ENCODE data around the gene PATJ.
"Not testable (repeated sequence)": the region's sequence is repeated elsewhere in the genome, so short reads cannot be mapped to it uniquely, and the experiment has no call there.

The PATJ gene

DNA sequence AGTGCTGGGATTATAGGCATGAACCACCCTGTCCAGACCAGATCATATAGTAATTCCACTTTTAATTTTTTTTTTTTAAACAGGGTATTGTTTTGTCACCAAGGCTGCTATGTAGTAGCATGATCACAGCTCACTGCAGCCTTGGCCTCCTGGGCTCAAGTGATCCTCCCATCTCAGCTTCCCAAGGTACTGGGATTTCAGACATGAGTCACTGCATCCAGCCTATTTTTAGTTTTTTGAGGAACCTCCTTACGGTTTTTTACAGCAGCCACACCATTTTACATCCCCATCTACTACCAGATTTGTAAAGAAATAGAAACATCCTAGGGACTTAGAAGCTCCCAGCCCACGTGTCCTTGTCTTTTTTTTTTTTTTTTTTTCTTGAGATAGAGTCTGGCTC lies 476.3 kb downstream of the PATJ start:
- DNase-seq, result no peak
- Histone ChIP-seq H3K36me3 (ENCODE audit: control insufficient read depth, insufficient read depth, low read length) (peaks cover 1% of the 10 kb centered on the region), H3K79me2 (ENCODE audit: control insufficient read depth, insufficient read depth, low read length) (peaks cover 2% of the 10 kb centered on the region), H3K4ac (ENCODE audit: low read depth, low read length) (no peak overlapping the region), H3K27me3 (ENCODE audit: insufficient read depth, low read length, poor library complexity) (no peaks in the 10 kb centered on the region), H2AK5ac (ENCODE audit: low read length) (no peak overlapping the region), H3K27ac (ENCODE audit: low read depth, low read length) (no peak overlapping the region), H3K4me2 (ENCODE audit: low read length) (no peak overlapping the region), H2BK15ac (replicated peaks; ENCODE audit: low read depth) (no peak overlapping the region), H2BK5ac (ENCODE audit: low read length) (no peak overlapping the region), H2BK120ac (ENCODE audit: low read depth, low read length) (no peak overlapping the region), H3K79me1 (ENCODE audit: low read length) (no peaks in the 10 kb centered on the region), H3K4me3 (ENCODE audit: low read length) (no peak overlapping the region), H4K8ac (ENCODE audit: low read depth, low read length) (no peak overlapping the region), H3K4me1 (ENCODE audit: control insufficient read depth, low read depth, low read length) (no peaks in the 10 kb centered on the region), H3K9ac (ENCODE audit: low read length) (no peak overlapping the region), H4K5ac (ENCODE audit: low read length) (no peak overlapping the region), H3K56ac (ENCODE audit: low read length) (no peak overlapping the region), H3K18ac (ENCODE audit: low read length) (no peak overlapping the region), H3K23ac (ENCODE audit: low read length) (no peak overlapping the region)
- WGBS (ENCODE audit: extremely low coverage, insufficient coverage, low lambda C conversion rate), result no CpG with 5 or more reads among the region's 2 CpGs

DNA sequence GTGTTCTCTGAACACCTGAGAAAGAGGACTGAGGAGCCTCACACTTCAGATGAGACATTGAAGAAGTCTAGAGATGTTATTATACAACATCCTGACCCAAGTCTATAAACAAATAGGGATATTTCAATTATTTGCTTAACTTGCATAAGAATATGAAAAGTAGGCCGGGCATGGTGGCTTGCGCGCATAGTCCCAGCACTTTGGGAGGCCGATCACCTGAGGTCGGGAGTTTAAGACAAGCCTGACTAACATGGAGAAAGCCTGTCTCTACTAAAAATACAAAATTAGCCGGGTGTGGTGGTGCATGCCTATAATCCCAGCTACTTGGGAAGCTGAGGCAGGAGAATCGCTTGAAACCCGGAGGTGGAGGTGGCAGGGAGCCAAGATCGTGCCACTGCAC lies 478.2 kb downstream of the PATJ start:
- H3K4me3 ChIP-seq (ENCODE audit: low read length); H3K23ac ChIP-seq (ENCODE audit: low read length); H2BK120ac ChIP-seq (ENCODE audit: low read depth, low read length); H3K4me2 ChIP-seq (ENCODE audit: low read length); H3K9ac ChIP-seq (ENCODE audit: low read length); H3K4ac ChIP-seq (ENCODE audit: low read depth, low read length); H3K36me3 ChIP-seq (ENCODE audit: control insufficient read depth, insufficient read depth, low read length); H3K79me2 ChIP-seq (ENCODE audit: control insufficient read depth, insufficient read depth, low read length); H3K79me1 ChIP-seq (ENCODE audit: low read length); H3K27ac ChIP-seq (ENCODE audit: low read depth, low read length); H4K5ac ChIP-seq (ENCODE audit: low read length); H3K56ac ChIP-seq (ENCODE audit: low read length); H3K27me3 ChIP-seq (ENCODE audit: insufficient read depth, low read length, poor library complexity); H2BK5ac ChIP-seq (ENCODE audit: low read length); H2AK5ac ChIP-seq (ENCODE audit: low read length); H4K8ac ChIP-seq (ENCODE audit: low read depth, low read length); H3K4me1 ChIP-seq (ENCODE audit: control insufficient read depth, low read depth, low read length); DNase-seq; H2BK15ac ChIP-seq (replicated peaks; ENCODE audit: low read depth); H3K18ac ChIP-seq (ENCODE audit: low read length): not testable (repeated sequence)
- WGBS (ENCODE audit: extremely low coverage, insufficient coverage, low lambda C conversion rate), result no CpG with 5 or more reads among the region's 9 CpGs

DNA sequence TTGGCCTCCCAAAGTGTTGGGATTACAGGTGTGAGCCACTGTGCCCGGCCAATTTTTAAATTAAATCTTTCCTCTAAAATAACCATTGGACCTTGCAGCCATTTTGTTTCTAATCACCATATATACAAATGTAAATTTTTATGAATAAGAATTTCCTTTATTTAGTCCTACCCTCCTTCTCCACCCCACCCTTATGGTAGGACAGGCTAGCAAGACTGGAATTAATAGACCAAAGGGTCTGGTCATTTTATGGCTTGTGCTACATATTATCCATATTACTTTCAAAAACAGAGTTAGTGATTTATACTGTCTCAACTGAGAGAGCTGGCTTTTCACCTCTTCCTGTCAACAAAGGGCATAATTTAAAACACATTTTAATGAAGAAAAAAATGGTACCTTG lies 478.9 kb downstream of the PATJ start:
- WGBS (ENCODE audit: extremely low coverage, insufficient coverage, low lambda C conversion rate), result no CpG with 5 or more reads among the region's 1 CpG
- Histone ChIP-seq H2BK120ac (ENCODE audit: low read depth, low read length) (no peak overlapping the region), H4K8ac (ENCODE audit: low read depth, low read length) (no peak overlapping the region), H3K79me2 (ENCODE audit: control insufficient read depth, insufficient read depth, low read length) (no peaks in the 10 kb centered on the region), H3K4me3 (ENCODE audit: low read length) (no peak overlapping the region), H2BK15ac (replicated peaks; ENCODE audit: low read depth) (no peak overlapping the region), H3K9ac (ENCODE audit: low read length) (no peak overlapping the region), H2BK5ac (ENCODE audit: low read length) (no peak overlapping the region), H4K5ac (ENCODE audit: low read length) (no peak overlapping the region), H3K27me3 (ENCODE audit: insufficient read depth, low read length, poor library complexity) (no peaks in the 10 kb centered on the region), H3K36me3 (ENCODE audit: control insufficient read depth, insufficient read depth, low read length) (peaks cover 3% of the 10 kb centered on the region), H3K27ac (ENCODE audit: low read depth, low read length) (no peak overlapping the region), H3K4me1 (ENCODE audit: control insufficient read depth, low read depth, low read length) (no peaks in the 10 kb centered on the region), H2AK5ac (ENCODE audit: low read length) (no peak overlapping the region), H3K4me2 (ENCODE audit: low read length) (no peak overlapping the region), H3K18ac (ENCODE audit: low read length) (no peak overlapping the region), H3K23ac (ENCODE audit: low read length) (no peak overlapping the region), H3K56ac (ENCODE audit: low read length) (no peak overlapping the region), H3K79me1 (ENCODE audit: low read length) (peaks cover 1% of the 10 kb centered on the region), H3K4ac (ENCODE audit: low read depth, low read length) (no peak overlapping the region)
- no peak for DNase-seq

DNA sequence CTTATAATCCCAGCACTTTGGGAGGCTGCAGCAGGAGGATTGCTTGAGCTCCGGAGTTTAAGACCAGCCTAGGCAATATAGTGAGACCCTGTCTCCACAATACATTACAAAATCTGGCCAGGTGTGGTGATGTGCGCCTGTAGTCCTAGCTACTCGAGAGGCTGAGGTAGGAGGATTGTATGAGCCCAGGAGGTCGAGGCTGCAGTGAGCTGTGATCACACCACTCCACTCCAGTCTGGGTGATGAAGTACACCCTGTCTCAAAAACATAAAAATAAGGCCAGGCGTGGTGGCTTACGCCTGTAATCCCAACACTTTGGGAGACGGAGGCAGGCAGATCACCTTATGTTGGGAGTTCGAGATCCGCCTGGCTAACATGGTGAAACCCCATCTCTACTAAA lies 480.0 kb downstream of the PATJ start:
- no peak overlapping the region for H3K18ac ChIP-seq (ENCODE audit: low read length)
- H3K9ac ChIP-seq (ENCODE audit: low read length), result no peak overlapping the region
- H3K23ac ChIP-seq (ENCODE audit: low read length), result no peak overlapping the region
- H3K4me3 ChIP-seq (ENCODE audit: low read length), result no peak overlapping the region
- no peak overlapping the region for H3K4ac ChIP-seq (ENCODE audit: low read depth, low read length)
- H4K8ac ChIP-seq (ENCODE audit: low read depth, low read length), result no peak overlapping the region
- H2BK15ac ChIP-seq (replicated peaks; ENCODE audit: low read depth), result no peak overlapping the region
- H2AK5ac ChIP-seq (ENCODE audit: low read length), result no peak overlapping the region
- no peak overlapping the region for H3K4me2 ChIP-seq (ENCODE audit: low read length)
- H3K79me2 ChIP-seq (ENCODE audit: control insufficient read depth, insufficient read depth, low read length), result no peaks in the 10 kb centered on the region
- H3K56ac ChIP-seq (ENCODE audit: low read length), result no peak overlapping the region
- H3K27ac ChIP-seq (ENCODE audit: low read depth, low read length), result no peak overlapping the region
- WGBS (ENCODE audit: extremely low coverage, insufficient coverage, low lambda C conversion rate), result no CpG with 5 or more reads among the region's 9 CpGs
- H2BK120ac ChIP-seq (ENCODE audit: low read depth, low read length), result no peak overlapping the region
- H3K27me3 ChIP-seq (ENCODE audit: insufficient read depth, low read length, poor library complexity), result no peaks in the 10 kb centered on the region
- no peak for DNase-seq
- H3K79me1 ChIP-seq (ENCODE audit: low read length), result peaks cover 1% of the 10 kb centered on the region
- H2BK5ac ChIP-seq (ENCODE audit: low read length), result no peak overlapping the region
- no peak overlapping the region for H4K5ac ChIP-seq (ENCODE audit: low read length)
- no peaks in the 10 kb centered on the region for H3K4me1 ChIP-seq (ENCODE audit: control insufficient read depth, low read depth, low read length)
- H3K36me3 ChIP-seq (ENCODE audit: control insufficient read depth, insufficient read depth, low read length), result peaks cover 5% of the 10 kb centered on the region

DNA sequence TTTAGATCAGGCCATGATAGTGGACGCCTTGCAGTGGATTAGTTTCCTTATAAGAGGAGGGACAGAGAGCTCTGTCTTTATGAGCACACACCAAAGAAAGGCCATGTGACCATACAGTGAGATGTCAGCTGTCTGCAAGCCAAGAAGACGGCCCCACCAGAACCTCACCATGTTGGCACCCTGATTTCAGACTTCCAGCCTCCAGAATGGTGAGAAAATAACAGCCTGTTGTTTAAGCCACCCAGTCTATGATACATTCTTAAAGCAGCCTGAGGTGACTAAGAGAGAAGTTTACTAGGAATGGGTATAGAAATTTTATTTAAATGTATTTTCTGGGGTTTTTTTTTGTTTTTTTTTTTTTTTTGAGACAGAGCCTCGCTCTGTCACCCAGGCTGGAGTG lies 481.9 kb downstream of the PATJ start:
- no peak overlapping the region for H2BK15ac ChIP-seq (replicated peaks; ENCODE audit: low read depth)

DNA sequence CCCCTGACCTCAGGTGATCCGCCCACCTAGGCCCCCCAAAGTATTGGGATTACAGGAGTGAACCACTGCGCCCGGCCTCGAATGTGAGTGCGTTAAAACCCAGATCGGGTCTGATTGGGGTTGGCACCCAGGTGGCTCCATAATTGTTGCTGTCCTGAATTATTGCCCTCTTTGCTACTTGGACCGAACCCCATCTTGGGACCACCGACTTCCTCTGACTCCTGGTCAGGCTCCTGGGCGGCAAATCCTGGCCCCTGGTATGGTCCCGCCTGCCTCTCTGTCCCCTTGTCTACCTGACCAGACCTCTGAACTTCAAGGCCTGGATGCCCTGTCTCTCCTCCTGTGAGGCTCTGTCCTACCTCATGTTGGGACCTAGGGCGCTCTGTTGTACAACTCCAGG lies 485.2 kb downstream of the PATJ start:
- H3K4me2 ChIP-seq (ENCODE audit: low read length), result no peak overlapping the region
- H3K79me1 ChIP-seq (ENCODE audit: low read length), result peaks cover 1% of the 10 kb centered on the region
- no peak overlapping the region for H3K4ac ChIP-seq (ENCODE audit: low read depth, low read length)
- H3K18ac ChIP-seq (ENCODE audit: low read length), result no peak overlapping the region
- peaks cover 12% of the 10 kb centered on the region for H3K4me1 ChIP-seq (ENCODE audit: control insufficient read depth, low read depth, low read length)
- no peak overlapping the region for H2AK5ac ChIP-seq (ENCODE audit: low read length)
- H4K8ac ChIP-seq (ENCODE audit: low read depth, low read length), result no peak overlapping the region
- no peak overlapping the region for H3K23ac ChIP-seq (ENCODE audit: low read length)
- no peak overlapping the region for H2BK120ac ChIP-seq (ENCODE audit: low read depth, low read length)
- H3K27me3 ChIP-seq (ENCODE audit: insufficient read depth, low read length, poor library complexity), result no peaks in the 10 kb centered on the region
- no peak overlapping the region for H3K9ac ChIP-seq (ENCODE audit: low read length)
- no CpG with 5 or more reads among the region's 11 CpGs for WGBS (ENCODE audit: extremely low coverage, insufficient coverage, low lambda C conversion rate)
- H2BK5ac ChIP-seq (ENCODE audit: low read length), result no peak overlapping the region
- H3K56ac ChIP-seq (ENCODE audit: low read length), result no peak overlapping the region
- DNase-seq, result no peak
- H4K5ac ChIP-seq (ENCODE audit: low read length), result no peak overlapping the region
- H3K27ac ChIP-seq (ENCODE audit: low read depth, low read length), result no peak overlapping the region
- H3K36me3 ChIP-seq (ENCODE audit: control insufficient read depth, insufficient read depth, low read length), result peaks cover 14% of the 10 kb centered on the region
- H2BK15ac ChIP-seq (replicated peaks; ENCODE audit: low read depth), result no peak overlapping the region
- no peak overlapping the region for H3K4me3 ChIP-seq (ENCODE audit: low read length)
- no peaks in the 10 kb centered on the region for H3K79me2 ChIP-seq (ENCODE audit: control insufficient read depth, insufficient read depth, low read length)

More for the DNA sequence above, 481.9 kb downstream of the PATJ start:
- DNase-seq, result no peak
- no peak overlapping the region for H2BK120ac ChIP-seq (ENCODE audit: low read depth, low read length)
- H3K4me2 ChIP-seq (ENCODE audit: low read length), result no peak overlapping the region
- no peak overlapping the region for H2BK5ac ChIP-seq (ENCODE audit: low read length)
- no peak overlapping the region for H3K4me3 ChIP-seq (ENCODE audit: low read length)
- H3K79me2 ChIP-seq (ENCODE audit: control insufficient read depth, insufficient read depth, low read length), result no peaks in the 10 kb centered on the region
- no peak overlapping the region for H3K56ac ChIP-seq (ENCODE audit: low read length)
- peaks cover 1% of the 10 kb centered on the region for H3K79me1 ChIP-seq (ENCODE audit: low read length)
- H3K18ac ChIP-seq (ENCODE audit: low read length), result no peak overlapping the region
- H3K27ac ChIP-seq (ENCODE audit: low read depth, low read length), result no peak overlapping the region
- H3K4me1 ChIP-seq (ENCODE audit: control insufficient read depth, low read depth, low read length), result peaks cover 3% of the 10 kb centered on the region
- H3K4ac ChIP-seq (ENCODE audit: low read depth, low read length), result no peak overlapping the region
- peaks cover 12% of the 10 kb centered on the region for H3K36me3 ChIP-seq (ENCODE audit: control insufficient read depth, insufficient read depth, low read length)
- H3K9ac ChIP-seq (ENCODE audit: low read length), result no peak overlapping the region
- H3K27me3 ChIP-seq (ENCODE audit: insufficient read depth, low read length, poor library complexity), result no peaks in the 10 kb centered on the region
- WGBS (ENCODE audit: extremely low coverage, insufficient coverage, low lambda C conversion rate), result no CpG with 5 or more reads among the region's 3 CpGs
- H3K23ac ChIP-seq (ENCODE audit: low read length), result no peak overlapping the region
- H2AK5ac ChIP-seq (ENCODE audit: low read length), result no peak overlapping the region
- H4K8ac ChIP-seq (ENCODE audit: low read depth, low read length), result no peak overlapping the region
- no peak overlapping the region for H4K5ac ChIP-seq (ENCODE audit: low read length)
